Ovary (tissue), 3 donors: ENCODE data around the gene RALGPS2.

ENCODE experiments used
- EP300 ChIP-seq: sonication (generic); formaldehyde crosslinking; IDR thresholded peaks from one replicate; pipeline ENCODE4 v1.6.1; 2017; ENCODE audit warnings: antibody characterized with exemption
- POLR2A ChIP-seq: fragments of 450-650 bp; IDR thresholded peaks from one replicate; pipeline ENCODE4 v1.6.1; 2017; ENCODE audit warnings: antibody characterized with exemption, mild to moderate bottlenecking, moderate library complexity
- TF ChIP-seq, protein P1 (sequence below), 3 donors: fragments of 450-650 bp in 2 of 3; fragments of 200-600 bp in 1 of 3; IDR thresholded peaks; one replicate each; pipeline versions ENCODE4 v1.5.1 to v1.8.0; 2016 to 2022; ENCODE audit warnings: antibody characterized with exemption in 3 of 3, mild to moderate bottlenecking in 1 of 3
- donor health status: DM: no; HTN: no; CAD: no.

GRCh38 chr1:178926046-178926445 lies 201.0 kb downstream of the RALGPS2 start:
- no peak for TF ChIP-seq POLR2A
- TF ChIP-seq, protein P1, sequence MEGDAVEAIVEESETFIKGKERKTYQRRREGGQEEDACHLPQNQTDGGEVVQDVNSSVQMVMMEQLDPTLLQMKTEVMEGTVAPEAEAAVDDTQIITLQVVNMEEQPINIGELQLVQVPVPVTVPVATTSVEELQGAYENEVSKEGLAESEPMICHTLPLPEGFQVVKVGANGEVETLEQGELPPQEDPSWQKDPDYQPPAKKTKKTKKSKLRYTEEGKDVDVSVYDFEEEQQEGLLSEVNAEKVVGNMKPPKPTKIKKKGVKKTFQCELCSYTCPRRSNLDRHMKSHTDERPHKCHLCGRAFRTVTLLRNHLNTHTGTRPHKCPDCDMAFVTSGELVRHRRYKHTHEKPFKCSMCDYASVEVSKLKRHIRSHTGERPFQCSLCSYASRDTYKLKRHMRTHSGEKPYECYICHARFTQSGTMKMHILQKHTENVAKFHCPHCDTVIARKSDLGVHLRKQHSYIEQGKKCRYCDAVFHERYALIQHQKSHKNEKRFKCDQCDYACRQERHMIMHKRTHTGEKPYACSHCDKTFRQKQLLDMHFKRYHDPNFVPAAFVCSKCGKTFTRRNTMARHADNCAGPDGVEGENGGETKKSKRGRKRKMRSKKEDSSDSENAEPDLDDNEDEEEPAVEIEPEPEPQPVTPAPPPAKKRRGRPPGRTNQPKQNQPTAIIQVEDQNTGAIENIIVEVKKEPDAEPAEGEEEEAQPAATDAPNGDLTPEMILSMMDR (IDR thresholded peaks at IDR 0.05): no peak
- TF ChIP-seq EP300: no peak
